Peyer's patch (tissue), 4 donors: ENCODE results near the gene TMEM121B. TPM values are rescaled to one million over a fixed set of nuclear protein-coding genes. Genes with fewer than 3 reads are reported as not detected.

Experiments
- DNase-seq, 3 donors: peaks; one replicate each; pipeline ENCODE4 v3.0.0-alpha.2; 2017 to 2019
- H3K27ac ChIP-seq, 4 donors: fragments of 200-600 bp; sonication (generic); one replicate each; pipeline ENCODE4 v1.5.1; 2016 to 2019
- H3K27me3 ChIP-seq, 2 donors: fragments of 200-600 bp; sonication (generic); one replicate each; pipeline ENCODE4 v1.5.1; 2019
- H3K36me3 ChIP-seq, 3 donors: fragments of 200-600 bp; sonication (generic); one replicate each; pipeline ENCODE4 v1.5.1; 2016 to 2019
- H3K4me1 ChIP-seq, 4 donors: fragments of 200-600 bp; sonication (generic); one replicate each; pipeline ENCODE4 v1.5.1; 2016 to 2019
- H3K4me3 ChIP-seq, 4 donors: fragments of 200-600 bp; sonication (generic); 1 replicate in 3 of 4; 2 replicates in 1 of 4; pipeline ENCODE4 v1.5.1; 2016 to 2019; ENCODE audit warnings: mild to moderate bottlenecking in 1 of 4
- H3K9me3 ChIP-seq, 4 donors: fragments of 200-600 bp; sonication (generic); one replicate each; pipeline ENCODE4 v1.5.1; 2016 to 2019; ENCODE audit warnings: mild to moderate bottlenecking in 1 of 4
- CTCF ChIP-seq, 6 experiments: fragments of 450-650 bp in 4 of 6; fragments of 200-600 bp in 2 of 6; sonication (generic) in 1 of 6; IDR thresholded peaks; one replicate each; pipeline ENCODE4 v1.5.1; 2017 to 2019; ENCODE audit warnings: antibody characterized with exemption in 6 of 6, mild to moderate bottlenecking in 3 of 6, moderate library complexity in 1 of 6
- POLR2A ChIP-seq, 2 donors: fragments of 450-650 bp; IDR thresholded peaks; one replicate each; pipeline ENCODE4 v1.5.1; 2017; ENCODE audit warnings: antibody characterized with exemption in 2 of 2, mild to moderate bottlenecking in 2 of 2, moderate library complexity in 2 of 2
- total RNA-seq, 4 donors: library from RNA; depleted of rRNA; stranded (reverse); fragments of >200 nt; gene quantifications; one replicate each; pipeline ENCODE4 v1.1.0, GENCODE V29; 2016

Gene TMEM121B
- total RNA-seq, 4 donors from 2014 or later: 0.18 to 0.76 (median 0.40) TPM; not detected in 1

GRCh38 chr22:17083811-17084441, 37.2 kb downstream of the TMEM121B start:
- TF ChIP-seq CTCF (IDR thresholded peaks at IDR 0.05) (no peak), POLR2A (IDR thresholded peaks at IDR 0.05) (no peak)
- H3K4me3 ChIP-seq: peak overlapping the region in 3 of 4 donors; percentile 80 to 91 (median 85)
- DNase-seq: peak in 1 of 3 donors; percentile 49
- no peaks in the 10 kb centered on the region for H3K36me3 ChIP-seq
- H3K27me3 ChIP-seq: no peaks in the 10 kb centered on the region
- H3K27ac ChIP-seq: peak overlapping the region in 3 of 4 donors; percentile 89 to 91 (median 90)
- H3K4me1 ChIP-seq: peaks cover 0 to 11% (median 3%) of the 10 kb centered on the region in 4 donors
- H3K9me3 ChIP-seq: no peaks in the 10 kb centered on the region

GRCh38 chr22:17083255-17083654, 37.9 kb downstream of the TMEM121B start:
- TF ChIP-seq POLR2A (IDR thresholded peaks at IDR 0.05) (no peak), CTCF (IDR thresholded peaks at IDR 0.05) (no peak)
- no peaks in the 10 kb centered on the region for H3K9me3 ChIP-seq
- H3K27me3 ChIP-seq: no peaks in the 10 kb centered on the region
- DNase-seq: peak in 1 of 3 donors; percentile 31
- no peak overlapping the region for H3K4me3 ChIP-seq
- H3K36me3 ChIP-seq: no peaks in the 10 kb centered on the region
- peaks cover 0 to 11% (median 3%) of the 10 kb centered on the region in 4 donors for H3K4me1 ChIP-seq
- no peak overlapping the region for H3K27ac ChIP-seq

- TF ChIP-seq POLR2A (IDR thresholded peaks at IDR 0.05) (no peak), CTCF (IDR thresholded peaks at IDR 0.05) (no peak)
Observed at GRCh38 chr22:17079572-17079971, 41.6 kb downstream of the TMEM121B start.

GRCh38 chr22:17077255-17077654, 43.9 kb downstream of the TMEM121B start:
- no peak overlapping the region for H3K27ac ChIP-seq
- TF ChIP-seq CTCF (IDR thresholded peaks at IDR 0.05) (no peak), POLR2A (IDR thresholded peaks at IDR 0.05) (no peak)
- DNase-seq: no peak
- H3K4me3 ChIP-seq: no peak overlapping the region
- no peaks in the 10 kb centered on the region for H3K27me3 ChIP-seq
- H3K4me1 ChIP-seq: no peaks in the 10 kb centered on the region
- no peaks in the 10 kb centered on the region for H3K36me3 ChIP-seq
- H3K9me3 ChIP-seq: no peaks in the 10 kb centered on the region

More at GRCh38 chr22:17079572-17079971, 41.6 kb downstream of the TMEM121B start:
- DNase-seq: no peak
- no peaks in the 10 kb centered on the region for H3K9me3 ChIP-seq
- no peak overlapping the region for H3K4me3 ChIP-seq
- H3K36me3 ChIP-seq: no peaks in the 10 kb centered on the region
- H3K4me1 ChIP-seq: no peaks in the 10 kb centered on the region
- no peak overlapping the region for H3K27ac ChIP-seq
- H3K27me3 ChIP-seq: no peaks in the 10 kb centered on the region

- Histone ChIP-seq H3K36me3 (no peaks in the 10 kb centered on the region), H3K4me1 (no peaks in the 10 kb centered on the region), H3K4me3 (no peak overlapping the region), H3K9me3 (no peaks in the 10 kb centered on the region), H3K27ac (no peak overlapping the region), H3K27me3 (no peaks in the 10 kb centered on the region)
- DNase-seq: no peak
- no peak for TF ChIP-seq POLR2A (IDR thresholded peaks at IDR 0.05)
- TF ChIP-seq CTCF (IDR thresholded peaks at IDR 0.05): no peak
Observed at GRCh38 chr22:17074648-17075002, 46.5 kb downstream of the TMEM121B start.
